NCI-H345 treated with DMSO at 0.1 percent for 48 hours (cell line): ENCODE data around the gene TRAPPC2L.

Experiments used
- DNase-seq: peaks from one replicate; lab custom pipeline; 2025; ENCODE audit not compliant: unreplicated experiment; lab: John Stamatoyannopoulos, UW

Gene TRAPPC2L

GRCh38 chr16:88856122-88856827, 652 bp upstream of the TRAPPC2L start:
- DNase-seq, result no peak

- DNase-seq, result no peak
These were observed 907 bp downstream of the TRAPPC2L start for GRCh38 chr16:88857728-88858339.

- no peak for DNase-seq
These were observed 2.6 kb downstream of the TRAPPC2L start for GRCh38 chr16:88859381-88860091.

GRCh38 chr16:88861359-88861758, 4.4 kb downstream of the TRAPPC2L start:
- DNase-seq, result no peak

GRCh38 chr16:88862968-88863367, 6.0 kb downstream of the TRAPPC2L start:
- DNase-seq, result no peak

GRCh38 chr16:88863426-88863825, 6.5 kb downstream of the TRAPPC2L start:
- no peak for DNase-seq

GRCh38 chr16:88864099-88864498, 7.2 kb downstream of the TRAPPC2L start:
- DNase-seq, result no peak

GRCh38 chr16:88864521-88864920, 7.6 kb downstream of the TRAPPC2L start:
- DNase-seq, result no peak

- no peak for DNase-seq
These were observed 8.4 kb downstream of the TRAPPC2L start for GRCh38 chr16:88865310-88865709.

- DNase-seq, result no peak
These were observed 8.8 kb downstream of the TRAPPC2L start for GRCh38 chr16:88865742-88866141.

- DNase-seq, result no peak
These were observed 9.4 kb downstream of the TRAPPC2L start, which contains the start of gene PABPN1L for GRCh38 chr16:88866151-88866920. Gene PABPN1L (minus strand): TSS chr16:88866660. CDS start chr16:88866606, 54 bp downstream.

- DNase-seq, result no peak
These were observed 10.8 kb downstream of the TRAPPC2L start for GRCh38 chr16:88867581-88868246.

- no peak for DNase-seq
These were observed 12.2 kb downstream of the TRAPPC2L start for GRCh38 chr16:88868974-88869672.

GRCh38 chr16:88869673-88869980, 12.7 kb downstream of the TRAPPC2L start:
- no peak for DNase-seq

GRCh38 chr16:88870608-88871348, 13.9 kb downstream of the TRAPPC2L start:
- DNase-seq, result no peak

- DNase-seq, result no peak
These were observed 14.4 kb downstream of the TRAPPC2L start for GRCh38 chr16:88871349-88871702.

- no peak for DNase-seq
These were observed 14.9 kb downstream of the TRAPPC2L start for GRCh38 chr16:88871730-88872416.

GRCh38 chr16:88872650-88873331, 15.9 kb downstream of the TRAPPC2L start:
- no peak for DNase-seq
